HG03103 (cell line): Measurements from ENCODE around the gene TUFT1.
"Not testable (repeated sequence)": the region's sequence is repeated elsewhere in the genome, so short reads cannot be mapped to it uniquely, and the experiment has no call there.

Experiments used
- ATAC-seq: cut with Tn5 transposase; IDR thresholded peaks from one replicate; pipeline ENCODE4 v1.9.1; 2021; ENCODE audit warnings: low read depth; ENCODE audit not compliant: unreplicated experiment

Gene TUFT1

GRCh38 chr1:151612501-151613281, 72.6 kb downstream of the TUFT1 start:
- no peak for ATAC-seq

GRCh38 chr1:151613282-151613780, 73.2 kb downstream of the TUFT1 start:
- ATAC-seq = no peak

DNA sequence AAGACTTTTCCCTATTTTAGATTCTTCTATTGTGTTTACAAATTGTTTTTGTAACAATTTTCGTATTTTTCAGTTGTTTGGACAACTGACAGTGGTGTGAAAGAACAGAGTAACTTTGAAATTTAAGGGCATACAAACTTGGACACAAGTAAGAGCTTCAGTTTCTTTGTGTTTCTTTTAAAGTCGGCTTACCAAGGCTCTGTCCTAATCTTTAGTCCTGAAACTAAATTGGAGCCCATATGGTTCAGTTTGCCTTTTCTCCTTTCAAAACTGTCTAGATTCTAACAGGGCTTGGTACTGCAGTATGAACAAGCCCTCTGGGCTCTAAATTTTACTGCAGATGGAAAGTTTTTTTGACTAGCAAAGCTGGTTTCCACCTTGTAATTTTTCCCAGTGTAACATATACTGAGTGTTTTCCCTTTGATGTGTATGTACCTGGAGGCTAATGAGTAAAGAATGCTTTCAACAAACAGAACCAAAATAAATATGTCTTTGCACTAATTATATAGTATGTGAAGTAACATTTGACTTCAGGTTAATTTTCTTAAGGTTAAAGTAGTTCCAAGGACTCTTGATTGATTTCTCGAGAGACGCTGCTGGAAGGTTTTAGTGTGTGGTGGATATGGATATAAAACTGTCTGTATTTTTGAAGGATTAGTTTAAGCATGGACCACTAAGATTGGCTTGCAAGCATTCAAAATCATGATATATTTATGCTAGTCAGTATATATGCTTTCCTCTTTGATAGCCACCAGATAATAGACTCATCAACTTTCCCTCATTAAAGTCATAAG, 75.8 kb downstream of the TUFT1 start:
- ATAC-seq = no peak

- no peak for ATAC-seq
These were observed 76.4 kb downstream of the TUFT1 start for GRCh38 chr1:151616505-151616849.

DNA sequence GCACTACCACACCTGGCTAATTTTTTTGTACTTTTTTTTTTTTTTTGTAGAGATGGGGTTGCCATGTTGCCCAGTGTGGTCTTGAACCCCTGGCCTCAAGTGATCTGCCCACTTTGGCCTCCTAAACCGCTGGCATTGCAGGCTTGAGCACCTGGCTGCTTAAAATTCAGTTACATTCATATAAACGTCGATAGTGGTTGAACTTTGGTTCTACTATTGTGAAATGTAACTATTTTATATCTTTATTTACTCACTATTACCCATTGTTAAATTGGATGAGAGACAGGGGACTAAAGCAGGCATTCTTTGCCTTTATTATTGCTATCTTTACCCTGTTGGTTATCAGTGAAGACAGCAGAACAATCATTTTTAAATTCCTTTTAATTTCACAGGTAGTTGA, 77.9 kb downstream of the TUFT1 start:
- ATAC-seq = no peak

GRCh38 chr1:151618470-151618869, 78.4 kb downstream of the TUFT1 start:
- no peak for ATAC-seq

- not testable (repeated sequence) for ATAC-seq
These were observed 78.9 kb downstream of the TUFT1 start for GRCh38 chr1:151618996-151619395.

DNA sequence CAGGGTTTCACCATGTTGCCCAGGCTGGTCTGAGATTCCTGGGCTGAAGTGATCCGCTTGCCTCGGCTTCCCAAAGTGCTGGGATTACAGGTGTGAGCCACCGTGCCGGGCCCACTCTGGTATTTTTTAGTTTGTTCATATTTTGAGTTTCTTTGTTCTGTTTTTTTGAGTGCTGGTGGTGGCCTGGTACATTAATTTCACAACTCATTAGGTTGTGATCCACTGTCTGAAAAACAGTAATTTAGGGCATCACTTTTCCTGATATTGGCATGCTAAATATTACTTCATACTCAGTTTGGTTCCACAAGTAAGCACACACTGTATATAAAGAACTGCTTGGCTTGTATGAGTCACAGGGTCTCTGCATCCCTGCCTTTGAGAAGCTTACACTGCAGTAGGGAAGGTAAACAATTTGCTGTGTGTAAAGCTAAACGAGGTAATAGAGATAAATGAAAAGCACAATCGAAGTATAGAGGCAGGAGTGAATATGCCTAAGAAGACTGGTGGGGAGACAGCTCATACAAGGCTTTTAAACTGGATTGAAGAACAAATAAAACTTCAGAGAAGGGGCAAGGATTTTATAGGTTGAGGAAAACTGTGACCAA, 79.5 kb downstream of the TUFT1 start:
- no peak for ATAC-seq

DNA sequence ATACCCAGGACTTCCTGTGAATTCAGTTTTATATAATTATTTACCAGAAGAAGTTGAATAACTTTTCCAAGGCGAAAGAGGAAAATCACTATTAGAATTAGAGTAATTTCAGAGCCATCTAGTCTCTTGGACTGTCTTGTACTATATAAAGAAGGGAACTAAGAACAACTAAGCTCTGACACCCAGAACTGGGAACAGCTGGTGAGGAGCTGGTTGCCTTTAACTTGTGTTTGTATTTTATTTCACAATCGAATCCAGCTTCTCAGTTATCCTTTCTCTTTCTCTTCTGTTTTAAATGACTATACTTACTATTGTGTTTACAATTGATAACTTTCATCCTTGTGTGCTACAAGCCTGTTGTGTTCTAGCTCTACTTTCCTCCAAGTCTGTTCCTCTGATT, 80.2 kb downstream of the TUFT1 start:
- no peak for ATAC-seq

GRCh38 chr1:151621351-151621750, 81.2 kb downstream of the TUFT1 start:
- ATAC-seq = no peak

DNA sequence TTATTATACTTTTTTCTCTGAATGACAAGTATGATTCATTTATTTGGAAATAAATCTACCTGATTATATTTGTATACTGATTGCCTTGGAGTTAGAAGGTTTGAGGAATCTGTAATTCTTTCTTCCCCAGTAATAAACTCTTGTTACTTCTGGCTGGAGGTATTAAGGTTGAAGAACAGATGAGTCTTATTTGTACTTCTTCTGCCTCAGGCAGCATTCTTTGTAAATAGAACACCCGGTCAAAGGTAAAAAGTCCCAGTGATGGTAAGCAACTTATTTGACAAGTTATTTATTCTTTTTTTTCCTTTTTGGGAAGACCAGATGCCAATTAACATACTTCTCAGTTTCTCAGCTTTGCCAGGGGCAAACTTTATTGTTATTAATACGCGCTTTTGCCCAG, 84.7 kb downstream of the TUFT1 start:
- no peak for ATAC-seq

GRCh38 chr1:151626740-151627334, 86.7 kb downstream of the TUFT1 start:
- ATAC-seq = no peak

- ATAC-seq = no peak
These were observed 89.2 kb downstream of the TUFT1 start for GRCh38 chr1:151629278-151629677.
